Body of pancreas (tissue), 4 donors: ENCODE data around the gene YES1. TPM values are rescaled to one million over a fixed set of nuclear protein-coding genes. Genes with fewer than 3 reads are reported as not detected.

Source experiments
- ATAC-seq: fragments of 150-250 bp; one replicate; pipeline ENCODE4 v1.9.1; 2016
- DNase-seq, 4 donors: peaks; one replicate each; pipeline ENCODE4 v3.0.0-alpha.2; 2019
- H3K27ac ChIP-seq, 4 donors: fragments of 200-600 bp; sonication (generic); 1 replicate in 3 of 4; 2 replicates in 1 of 4; pipeline versions ENCODE4 v1.5.1 to v1.6.1; 2016 to 2019; ENCODE audit warnings: mild to moderate bottlenecking in 1 of 4, mixed read lengths in 1 of 4, moderate library complexity in 1 of 4
- H3K27me3 ChIP-seq, 2 donors: fragments of 200-600 bp; sonication (generic); one replicate each; pipeline ENCODE4 v1.6.0; 2016; ENCODE audit warnings: mild to moderate bottlenecking in 1 of 2
- H3K36me3 ChIP-seq, 2 donors: fragments of 200-600 bp; sonication (generic); replicated peaks in 1 of 2; 2 replicates each; pipeline ENCODE4 v1.5.1; 2016; ENCODE audit warnings: low read depth in 2 of 2; ENCODE audit not compliant: insufficient read depth in 1 of 2
- H3K4me1 ChIP-seq: fragments of 200-600 bp; sonication (generic); one replicate; pipeline ENCODE4 v1.6.0; 2016
- H3K4me3 ChIP-seq, 2 donors: fragments of 200-600 bp; sonication (generic); 1 replicate in 1 of 2; 2 replicates in 1 of 2; pipeline ENCODE4 v1.5.1; 2016 to 2019
- H3K9me3 ChIP-seq, 3 donors: fragments of 200-600 bp; sonication (generic); 1 replicate in 2 of 3; 2 replicates in 1 of 3; pipeline ENCODE4 v1.5.1; 2016
- POLR2A ChIP-seq, 3 donors: fragments of 450-650 bp; IDR thresholded peaks; one replicate each; pipeline ENCODE4 v1.6.1; 2016; ENCODE audit warnings: antibody characterized with exemption in 3 of 3, mild to moderate bottlenecking in 2 of 3
- WGBS, 2 donors: methylation state at CpG; one replicate each; pipeline ENCODE4 v1.1.5; 2017; 5-methylcytosine and 5-hydroxymethylcytosine counted together
- intact Hi-C: fragments of 100-400 bp; cut with DNase I; formaldehyde crosslinking; loops from one replicate; pipeline ENCODE4 v1.15.1; 2023
- total RNA-seq, 2 donors: library from RNA; depleted of rRNA; stranded (reverse); fragments of >200 nt; gene quantifications; one replicate each; pipeline ENCODE4 v1.1.0, GENCODE V29; 2016
- TF ChIP-seq, protein P1 (sequence below), 7 experiments: fragments of 450-650 bp in 4 of 7; fragments of 200-600 bp in 3 of 7; sonication (generic) in 3 of 7; IDR thresholded peaks; one replicate each; pipeline ENCODE4 v1.5.1; 2016 to 2019; ENCODE audit warnings: antibody characterized with exemption in 7 of 7

Gene YES1
- total RNA-seq, 2 donors from 2014 or later, result 50.4 to 51.4 TPM

DNA sequence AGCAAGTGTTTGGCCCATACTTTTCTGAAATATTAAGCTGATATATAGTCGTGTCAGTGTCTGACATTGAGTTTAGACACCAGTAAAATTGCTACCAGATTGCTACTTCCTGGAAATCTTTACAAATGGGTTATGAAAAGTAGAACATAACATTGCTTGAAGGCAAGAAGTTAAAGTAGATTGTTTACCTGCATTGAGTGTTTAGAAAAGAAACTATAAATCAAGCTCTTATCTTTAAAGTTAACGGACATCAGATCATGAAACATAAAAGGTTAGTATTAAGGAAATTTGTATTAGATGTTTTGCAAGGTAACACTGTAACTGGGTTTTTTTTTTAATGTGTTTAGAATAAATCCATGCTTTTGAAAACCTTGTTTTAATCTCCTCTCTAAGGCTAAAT, 4.8 kb upstream of the YES1 start:
- 16 to 31% methylated on average over 2 of the region's 2 CpGs for WGBS, 2 donors
- H3K36me3 ChIP-seq, result no peaks in the 10 kb centered on the region
- peaks cover 7% of the 10 kb centered on the region for H3K4me1 ChIP-seq
- no peak overlapping the region for H3K4me3 ChIP-seq
- ATAC-seq (no peak), DNase-seq (no peak)
- intact Hi-C loops, result no loop called here
- TF ChIP-seq POLR2A (IDR thresholded peaks at IDR 0.05), result no peak
- TF ChIP-seq, protein P1, sequence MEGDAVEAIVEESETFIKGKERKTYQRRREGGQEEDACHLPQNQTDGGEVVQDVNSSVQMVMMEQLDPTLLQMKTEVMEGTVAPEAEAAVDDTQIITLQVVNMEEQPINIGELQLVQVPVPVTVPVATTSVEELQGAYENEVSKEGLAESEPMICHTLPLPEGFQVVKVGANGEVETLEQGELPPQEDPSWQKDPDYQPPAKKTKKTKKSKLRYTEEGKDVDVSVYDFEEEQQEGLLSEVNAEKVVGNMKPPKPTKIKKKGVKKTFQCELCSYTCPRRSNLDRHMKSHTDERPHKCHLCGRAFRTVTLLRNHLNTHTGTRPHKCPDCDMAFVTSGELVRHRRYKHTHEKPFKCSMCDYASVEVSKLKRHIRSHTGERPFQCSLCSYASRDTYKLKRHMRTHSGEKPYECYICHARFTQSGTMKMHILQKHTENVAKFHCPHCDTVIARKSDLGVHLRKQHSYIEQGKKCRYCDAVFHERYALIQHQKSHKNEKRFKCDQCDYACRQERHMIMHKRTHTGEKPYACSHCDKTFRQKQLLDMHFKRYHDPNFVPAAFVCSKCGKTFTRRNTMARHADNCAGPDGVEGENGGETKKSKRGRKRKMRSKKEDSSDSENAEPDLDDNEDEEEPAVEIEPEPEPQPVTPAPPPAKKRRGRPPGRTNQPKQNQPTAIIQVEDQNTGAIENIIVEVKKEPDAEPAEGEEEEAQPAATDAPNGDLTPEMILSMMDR (IDR thresholded peaks at IDR 0.05), result no peak
- no peak overlapping the region for H3K27ac ChIP-seq
- no peaks in the 10 kb centered on the region for H3K27me3 ChIP-seq
- H3K9me3 ChIP-seq, result no peaks in the 10 kb centered on the region

DNA sequence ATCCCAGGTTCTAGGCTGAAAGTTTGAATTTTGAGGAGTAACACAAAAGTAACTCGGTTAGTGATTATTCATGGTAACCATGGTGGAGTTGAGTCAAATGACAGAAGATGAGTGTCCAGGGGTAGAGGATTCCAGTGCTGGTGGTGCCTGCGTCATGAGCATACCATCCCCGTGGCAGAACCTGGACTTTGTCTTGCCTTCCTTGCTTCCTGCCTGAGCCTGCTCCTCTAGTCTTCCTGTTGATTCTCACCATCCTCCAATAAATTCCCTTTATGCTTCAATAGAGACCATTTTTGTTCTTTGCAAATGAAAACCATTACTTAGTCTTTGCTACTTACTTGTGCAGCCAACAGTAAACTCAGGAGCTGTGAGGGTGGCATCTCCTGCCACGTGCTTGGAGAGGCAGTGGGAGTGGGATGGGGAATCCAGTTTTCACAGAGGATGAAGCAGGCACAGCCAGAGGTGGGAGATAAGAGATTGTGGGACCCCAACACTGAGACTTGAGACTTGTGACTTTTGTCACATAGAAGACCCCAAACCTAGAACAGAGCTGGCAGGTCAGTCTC, 4.1 kb upstream of the YES1 start:
- intact Hi-C loops, result no loop called here
- H3K27ac ChIP-seq, result no peak overlapping the region

DNA sequence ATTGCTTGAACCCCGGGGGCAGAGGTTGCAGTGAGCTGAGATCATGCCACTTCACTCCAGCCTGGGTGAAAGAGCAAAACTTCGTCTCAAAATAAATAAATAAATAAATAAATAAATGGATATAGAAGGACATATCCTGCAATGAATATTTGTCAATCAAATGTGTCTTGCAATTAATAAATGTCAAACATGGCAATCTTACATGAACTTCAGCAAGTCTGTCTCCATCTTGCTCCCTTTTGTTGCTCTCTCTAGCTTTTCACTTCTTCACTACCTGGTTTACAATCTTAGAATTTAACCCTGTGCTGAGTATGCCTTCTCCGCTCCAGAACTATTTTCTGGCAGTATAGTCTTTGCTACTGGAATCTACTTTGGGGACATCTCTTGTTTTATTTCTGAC, 3.3 kb upstream of the YES1 start:
- intact Hi-C loops, result no loop called here
- TF ChIP-seq, protein P1 (IDR thresholded peaks at IDR 0.05), result no peak
- no peak for TF ChIP-seq POLR2A (IDR thresholded peaks at IDR 0.05)
- DNase-seq, result no peak
- Histone ChIP-seq H3K4me3 (no peak overlapping the region), H3K36me3 (no peaks in the 10 kb centered on the region), H3K4me1 (peaks cover 13% of the 10 kb centered on the region), H3K9me3 (no peaks in the 10 kb centered on the region), H3K27ac (no peak overlapping the region), H3K27me3 (no peaks in the 10 kb centered on the region)
- no peak for ATAC-seq
- WGBS, 2 donors, result 73 to 74% methylated on average over 3 of the region's 3 CpGs

More for the DNA sequence above, 4.1 kb upstream of the YES1 start:
- H3K36me3 ChIP-seq, result no peaks in the 10 kb centered on the region
- H3K4me3 ChIP-seq, result no peak overlapping the region
- WGBS, 2 donors, result 94 to 95% methylated on average over 4 of the region's 4 CpGs
- peaks cover 7% of the 10 kb centered on the region for H3K4me1 ChIP-seq
- TF ChIP-seq, protein P1 (IDR thresholded peaks at IDR 0.05), result no peak
- no peak for TF ChIP-seq POLR2A (IDR thresholded peaks at IDR 0.05)
- no peaks in the 10 kb centered on the region for H3K27me3 ChIP-seq
- ATAC-seq (no peak), DNase-seq (no peak)
- H3K9me3 ChIP-seq, result no peaks in the 10 kb centered on the region

DNA sequence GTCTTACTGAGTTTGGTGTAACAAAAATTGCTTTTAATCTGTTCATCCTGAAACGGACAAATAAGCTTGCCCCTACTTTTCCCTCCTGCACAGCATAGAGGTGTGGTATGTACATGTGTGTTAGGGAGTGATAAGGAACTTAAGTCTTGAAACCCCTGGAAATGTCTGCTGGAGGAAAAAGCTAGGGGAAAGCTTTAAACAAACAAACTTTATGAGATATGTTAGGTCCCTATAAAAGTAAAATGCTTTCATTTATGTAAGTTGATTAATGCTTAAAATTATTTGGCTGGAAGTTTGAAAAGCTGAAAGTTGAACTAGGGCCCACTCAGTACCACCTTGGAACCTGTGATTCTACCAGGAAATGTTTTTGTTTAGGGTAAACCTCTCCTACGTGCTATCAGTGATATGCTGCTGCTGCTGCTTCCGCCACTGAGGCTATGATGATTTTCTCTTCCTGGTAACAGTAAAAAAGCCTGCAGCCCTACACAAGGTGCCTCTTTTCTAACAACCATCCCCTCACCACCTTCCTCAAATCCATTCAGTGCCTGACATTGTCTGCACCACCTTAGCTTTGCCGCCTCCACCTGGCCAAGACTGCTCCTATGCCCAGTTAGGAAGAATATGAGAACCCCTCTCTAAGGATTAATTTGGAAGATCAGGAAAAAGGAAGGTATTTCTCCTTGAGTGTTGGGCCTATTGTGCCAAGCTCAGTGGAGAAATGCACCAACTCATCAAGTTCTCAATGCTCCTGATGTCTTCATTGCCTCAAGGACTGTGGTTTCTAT, 2.5 kb upstream of the YES1 start:
- ATAC-seq, result no peak
- no peaks in the 10 kb centered on the region for H3K9me3 ChIP-seq
- 70 to 73% methylated on average over 4 of the region's 4 CpGs for WGBS, 2 donors
- no peaks in the 10 kb centered on the region for H3K27me3 ChIP-seq
- no peak for DNase-seq
- TF ChIP-seq, protein P1 (IDR thresholded peaks at IDR 0.05), result no peak
- TF ChIP-seq POLR2A (IDR thresholded peaks at IDR 0.05), result no peak
- intact Hi-C loops, result no loop called here
- peaks cover 21% of the 10 kb centered on the region for H3K4me1 ChIP-seq
- H3K4me3 ChIP-seq, result no peak overlapping the region
- no peak overlapping the region for H3K27ac ChIP-seq
- H3K36me3 ChIP-seq, result no peaks in the 10 kb centered on the region
